Measurements from ENCODE around the gene ARMH4. TPM values are rescaled to one million over a fixed set of nuclear protein-coding genes. Genes with fewer than 3 reads are reported as not detected.
A peak's percentile ranks its signal among the peaks of the same experiment; 100 is the strongest.

Gene ARMH4
- total RNA-seq, 1 experiment from 2014 or later, result 7.8 TPM

DNA sequence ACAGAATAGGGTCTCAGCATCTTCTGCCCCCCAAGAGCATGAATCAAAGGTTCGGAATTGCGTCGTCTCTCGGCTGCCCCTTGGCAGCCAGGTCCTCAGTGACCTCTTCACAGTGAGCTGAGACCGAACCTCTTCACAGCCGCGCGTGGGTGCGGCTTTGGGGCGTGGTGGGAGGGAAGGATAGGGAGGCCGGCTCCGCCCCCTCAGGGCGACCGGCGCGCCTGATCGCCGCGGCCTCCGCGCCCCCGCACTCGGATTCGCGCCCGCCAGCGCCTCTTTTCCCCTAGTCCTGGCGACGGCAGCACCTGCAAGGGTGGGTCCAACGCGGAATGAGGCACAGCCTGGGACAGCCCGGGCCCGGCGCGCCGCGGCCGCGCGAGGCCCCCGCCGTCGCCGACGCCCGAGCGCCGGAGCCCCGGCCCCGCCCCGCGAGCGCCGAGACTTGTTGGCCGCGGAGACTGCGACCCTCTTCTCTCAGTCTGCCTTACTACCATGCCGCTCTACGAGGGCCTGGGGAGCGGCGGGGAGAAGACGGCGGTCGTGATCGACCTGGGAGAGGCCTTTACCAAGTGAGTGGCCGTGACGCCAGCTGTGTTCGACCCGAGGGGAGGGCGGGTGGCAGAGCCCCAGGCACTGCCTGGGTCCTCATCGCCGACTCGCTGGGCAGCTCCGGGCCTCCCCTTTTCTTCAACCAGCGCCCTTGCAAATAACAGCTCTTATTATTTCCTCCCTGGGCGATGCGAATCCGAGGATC lies 47.9 kb upstream of the ARMH4 start, which contains the start of gene ACTR10:
Gene ACTR10 (plus strand): TSS at position 424 of the 754 bp plus-strand sequence. CDS start 69 bp downstream, at position 493.
- Histone ChIP-seq H3K4me3 (ENCODE audit: low read depth, low read length, poor library complexity, severe bottlenecking) (peak within 1 kb of the TSS; percentile 90), H3K4me1 (ENCODE audit: insufficient read depth, low read length, poor library complexity, severe bottlenecking) (peaks cover 9% of the 10 kb centered on the region), H3K27me3 (replicated peaks; ENCODE audit: insufficient read depth, low read depth, low read length, poor library complexity) (no peaks in the 10 kb centered on the region), H3K36me3 (ENCODE audit: insufficient read depth, low read length, poor library complexity, severe bottlenecking) (no peaks in the 10 kb centered on the region), H3K27ac (ENCODE audit: low read depth, low read length, poor library complexity, severe bottlenecking) (peak within 1 kb of the TSS; percentile 84), H3K9me3 (ENCODE audit: low read depth, low read length, poor library complexity, severe bottlenecking) (no peaks in the 10 kb centered on the region)
- no TSS peak for BruUV-seq (replicated peaks)
- ChIA-PET POLR2A (ENCODE audit: low non-redundant PET) (no interaction called here), CTCF (interaction anchor here (0.6 kb wide), 1 partner anchor 58 kb away, joined by 7 read pairs; no protein-coding TSS in a partner anchor)
- intact Hi-C loops (cut with micrococcal nuclease; ENCODE audit: unreplicated experiment), result no loop called here
- DNase-seq (ENCODE audit: low spot score), result peak; percentile 92
- TF ChIP-seq CTCF (conservative IDR thresholded peaks at IDR 0.05; ENCODE audit: low read depth, low read length), result no peak

GRCh38 chr14:58198086-58198485 lies 46.1 kb upstream of the ARMH4 start:
- Histone ChIP-seq H3K4me1 (ENCODE audit: insufficient read depth, low read length, poor library complexity, severe bottlenecking) (peaks cover 9% of the 10 kb centered on the region), H3K4me3 (ENCODE audit: low read depth, low read length, poor library complexity, severe bottlenecking) (no peak overlapping the region), H3K9me3 (ENCODE audit: low read depth, low read length, poor library complexity, severe bottlenecking) (no peaks in the 10 kb centered on the region), H3K27ac (ENCODE audit: low read depth, low read length, poor library complexity, severe bottlenecking) (no peak overlapping the region), H3K27me3 (replicated peaks; ENCODE audit: insufficient read depth, low read depth, low read length, poor library complexity) (no peaks in the 10 kb centered on the region), H3K36me3 (ENCODE audit: insufficient read depth, low read length, poor library complexity, severe bottlenecking) (no peaks in the 10 kb centered on the region)
- intact Hi-C loops (cut with micrococcal nuclease; ENCODE audit: unreplicated experiment), result no loop called here
- POLR2A ChIA-PET (ENCODE audit: low non-redundant PET), result no interaction called here
- no TSS peak for BruUV-seq (replicated peaks)
- no peak for DNase-seq (ENCODE audit: low spot score)
- CTCF ChIA-PET, result no interaction called here
- TF ChIP-seq EZH2 (IDR thresholded peaks at IDR 0.05; ENCODE audit: borderline replicate concordance, low read depth, low read length, poor library complexity, severe bottlenecking), result no peak
- TF ChIP-seq CTCF (conservative IDR thresholded peaks at IDR 0.05; ENCODE audit: low read depth, low read length), result no peak

GRCh38 chr14:58196198-58196597 lies 44.2 kb upstream of the ARMH4 start:
- Histone ChIP-seq H3K36me3 (ENCODE audit: insufficient read depth, low read length, poor library complexity, severe bottlenecking) (no peaks in the 10 kb centered on the region), H3K27ac (ENCODE audit: low read depth, low read length, poor library complexity, severe bottlenecking) (no peak overlapping the region), H3K27me3 (replicated peaks; ENCODE audit: insufficient read depth, low read depth, low read length, poor library complexity) (no peaks in the 10 kb centered on the region), H3K9me3 (ENCODE audit: low read depth, low read length, poor library complexity, severe bottlenecking) (no peaks in the 10 kb centered on the region), H3K4me3 (ENCODE audit: low read depth, low read length, poor library complexity, severe bottlenecking) (no peak overlapping the region), H3K4me1 (ENCODE audit: insufficient read depth, low read length, poor library complexity, severe bottlenecking) (peaks cover 2% of the 10 kb centered on the region)
- CTCF ChIA-PET, result no interaction called here
- no peak for DNase-seq (ENCODE audit: low spot score)
- no TSS peak for BruUV-seq (replicated peaks)
- intact Hi-C loops (cut with micrococcal nuclease; ENCODE audit: unreplicated experiment), result no loop called here
- POLR2A ChIA-PET (ENCODE audit: low non-redundant PET), result no interaction called here
- TF ChIP-seq CTCF (conservative IDR thresholded peaks at IDR 0.05; ENCODE audit: low read depth, low read length), result no peak
- TF ChIP-seq EZH2 (IDR thresholded peaks at IDR 0.05; ENCODE audit: borderline replicate concordance, low read depth, low read length, poor library complexity, severe bottlenecking), result no peak
